ENCODE data around the gene FOXA3. TPM values are rescaled to one million over a fixed set of nuclear protein-coding genes. Genes with fewer than 3 reads are reported as not detected.

The FOXA3 gene
- polyA plus RNA-seq, 2 of the 4 experiments (the other 2 are of a cell fraction) = 1.6 to 5.3 TPM

DNA sequence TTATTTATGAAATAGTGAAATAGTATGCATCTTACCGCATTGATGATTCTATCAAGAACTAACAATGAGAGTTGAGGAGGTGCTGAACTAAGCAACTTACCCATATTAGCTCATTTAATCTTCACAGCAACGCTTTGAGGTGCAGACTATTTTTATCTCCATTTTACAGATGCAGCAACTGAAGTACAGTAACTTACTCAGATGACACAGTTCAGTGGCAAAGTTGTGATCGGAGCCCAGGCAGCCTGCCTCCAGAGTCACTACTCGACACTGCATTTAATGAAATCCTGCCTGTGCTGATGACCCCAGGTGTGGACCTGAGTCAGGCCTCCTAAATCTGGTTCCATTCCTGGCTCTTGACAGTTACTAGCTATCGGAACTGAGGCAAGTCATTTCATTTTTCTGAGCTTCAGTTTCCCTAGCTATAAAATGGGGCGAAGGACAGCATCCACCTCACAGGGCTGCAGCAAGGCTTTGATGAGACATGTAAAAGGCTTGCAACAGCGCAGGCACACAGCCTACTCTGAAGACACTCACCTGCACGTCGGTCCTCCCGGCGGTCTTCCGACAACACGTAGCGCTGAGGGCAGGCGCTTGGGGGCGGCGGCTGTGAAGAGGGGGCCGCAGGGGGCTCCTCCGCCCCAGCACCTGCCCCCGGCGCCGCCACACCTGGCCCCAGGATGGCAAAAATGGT is 36.8 kb downstream of the FOXA3 start (continued):
- TF ChIP-seq, protein P1, sequence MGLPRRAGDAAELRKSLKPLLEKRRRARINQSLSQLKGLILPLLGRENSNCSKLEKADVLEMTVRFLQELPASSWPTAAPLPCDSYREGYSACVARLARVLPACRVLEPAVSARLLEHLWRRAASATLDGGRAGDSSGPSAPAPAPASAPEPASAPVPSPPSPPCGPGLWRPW (IDR thresholded peaks at IDR 0.05) = no peak
- TF ChIP-seq RARB (CRISPR knock-in tag; IDR thresholded peaks at IDR 0.05) (no peak), RFX5 (IDR thresholded peaks at IDR 0.05) (no peak), MAFK (IDR thresholded peaks at IDR 0.05; ENCODE audit: partially characterized antibody) (no peak)

DNA sequence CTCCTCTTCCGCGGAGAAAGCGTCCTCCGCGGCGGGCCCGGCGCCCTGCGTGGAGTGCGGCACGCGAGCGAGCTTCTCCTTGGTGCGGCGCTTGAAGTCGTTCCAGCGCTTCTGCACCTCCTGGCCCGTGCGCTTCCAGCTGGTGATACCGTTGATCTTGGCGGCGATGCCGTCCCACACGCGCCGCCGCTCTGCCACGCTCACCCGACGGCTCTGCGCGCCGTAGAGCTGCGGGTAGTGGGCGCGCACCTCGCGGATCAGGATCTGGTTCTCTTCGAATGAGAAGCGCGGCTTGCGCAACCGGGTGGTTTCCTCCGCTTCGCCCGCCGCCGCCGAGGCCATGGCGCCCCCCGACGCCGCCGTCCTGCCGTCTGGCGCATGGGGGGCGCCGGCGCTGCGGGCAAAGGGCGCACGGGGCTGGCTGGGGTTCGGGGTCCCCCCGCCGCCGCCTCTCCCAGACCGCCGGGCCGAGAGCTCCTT is 37.3 kb downstream of the FOXA3 start:
- Histone ChIP-seq H3K4me1 (peaks cover 17% of the 10 kb centered on the region), H3K4me3 (peak overlapping the region; percentile 78), H3K27ac (peak overlapping the region; percentile 89 to 93), H3K4me2 (peak overlapping the region; percentile 97), H3K9me3 (no peaks in the 10 kb centered on the region)
- DNase-seq (ENCODE audit: low read depth in 1 of 2, low spot score in 1 of 2) = no peak
- FAIRE-seq = no peak
- ChIA-PET POLR2A (interaction anchor here (1.8 kb wide), 1 partner anchor 51 kb away, joined by 9 read pairs; no protein-coding TSS in a partner anchor), CTCF (interaction anchor here (1.1 to 5.2 kb wide), 11 partner anchors 9 to 176 kb away, joined by 3 to 29 read pairs (median 10); partner anchors contain the start of genes FOXA3, IRF2BP1, NANOS2 and SYMPK)
- 85% methylated on average over 45 of the region's 69 CpGs for WGBS (ENCODE audit: missing lambda C conversion rate)
- TF ChIP-seq HOXB5 (CRISPR knock-in tag; IDR thresholded peaks at IDR 0.05) = no peak
- TF ChIP-seq CEBPB (IDR thresholded peaks at IDR 0.05) = peak; percentile 61 to 74; a peak in 2 of 4 replicates
- no peak for ATAC-seq

DNA sequence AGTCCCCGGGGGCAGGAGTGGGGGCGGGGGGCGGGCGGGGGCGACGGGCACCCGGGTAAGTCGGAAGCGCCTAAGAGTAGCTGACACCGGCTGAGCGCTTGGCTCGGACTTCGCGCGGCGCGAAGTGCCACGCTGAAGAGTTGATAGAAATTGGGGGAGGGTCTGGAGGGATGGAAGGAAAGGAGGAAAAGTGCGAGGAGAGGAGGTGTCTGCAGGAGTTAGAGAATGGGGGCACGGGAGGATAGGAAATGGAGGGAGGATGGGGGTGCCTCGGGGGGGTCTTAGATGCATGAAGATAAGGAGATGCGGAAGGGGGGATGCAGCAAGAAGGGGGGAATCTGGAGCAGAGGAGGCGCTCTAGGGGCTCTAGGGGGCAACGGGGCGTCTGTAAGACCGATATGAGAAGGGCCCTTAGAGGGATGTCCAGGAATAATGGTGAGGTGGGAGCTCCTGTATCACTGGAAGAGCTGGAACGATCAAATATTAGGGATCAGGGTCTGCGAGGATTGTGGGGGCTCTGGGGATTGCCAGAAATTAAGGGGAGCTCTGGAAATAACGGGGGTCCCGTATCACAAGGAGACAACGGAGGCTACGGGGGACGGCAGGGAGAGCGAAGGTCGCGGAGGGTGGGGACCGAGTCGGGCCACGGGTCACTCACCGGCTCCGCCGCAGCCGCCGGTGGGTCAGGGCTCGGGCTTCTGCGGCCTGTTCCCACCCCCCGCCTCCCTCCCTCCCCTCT is 38.0 kb downstream of the FOXA3 start, which contains the start of gene MYPOP:
Gene MYPOP (minus strand): TSS at position 702 of the 739 bp plus-strand sequence. CDS start 840 bp downstream, outside the sequence.
- Histone ChIP-seq H3K4me1 (peaks cover 17% of the 10 kb centered on the region), H3K4me2 (peak within 1 kb of the TSS; percentile 97), H3K9me3 (no peaks in the 10 kb centered on the region), H3K27ac (peak within 1 kb of the TSS; percentile 89 to 93), H3K4me3 (peak within 1 kb of the TSS; percentile 78)
- POLR2A ChIA-PET = interaction anchor here (0.7 to 1.8 kb wide), 10 partner anchors 11 to 167 kb away, joined by 3 to 23 read pairs (median 4); partner anchors contain the start of genes CCDC61, IRF2BP1, NOVA2 and SYMPK
- peak; percentile 6 to 28; a peak in 4 of 6 replicates for ATAC-seq
- TF ChIP-seq ESRRA (IDR thresholded peaks at IDR 0.05; ENCODE audit: borderline replicate concordance, low read length) (no peak), FOSL2 (IDR thresholded peaks at IDR 0.05) (no peak), FOSL2 (CRISPR knock-in tag; IDR thresholded peaks at IDR 0.05) (no peak), EHF (CRISPR knock-in tag; IDR thresholded peaks at IDR 0.05) (no peak), KDM1A (IDR thresholded peaks at IDR 0.05; ENCODE audit: low read depth) (no peak), HEYL (CRISPR knock-in tag; IDR thresholded peaks at IDR 0.05) (no peak), POLR2A (IDR thresholded peaks at IDR 0.05; ENCODE audit: low read length) (peak; percentile 74), JUN (IDR thresholded peaks at IDR 0.05) (peak in 1 of 2 experiments; percentile 34; a peak in 1 of 5 replicates), RAD21 (conservative IDR thresholded peaks at IDR 0.05 in 1 of 2, IDR thresholded peaks at IDR 0.05 in 1 of 2) (no peak), HOXB5 (CRISPR knock-in tag; IDR thresholded peaks at IDR 0.05) (no peak), MAZ (IDR thresholded peaks at IDR 0.05; ENCODE audit: borderline replicate concordance, low read depth, low read length) (no peak), CHD2 (IDR thresholded peaks at IDR 0.05; ENCODE audit: low read length, partially characterized antibody) (no peak)
- TF ChIP-seq, protein P2, sequence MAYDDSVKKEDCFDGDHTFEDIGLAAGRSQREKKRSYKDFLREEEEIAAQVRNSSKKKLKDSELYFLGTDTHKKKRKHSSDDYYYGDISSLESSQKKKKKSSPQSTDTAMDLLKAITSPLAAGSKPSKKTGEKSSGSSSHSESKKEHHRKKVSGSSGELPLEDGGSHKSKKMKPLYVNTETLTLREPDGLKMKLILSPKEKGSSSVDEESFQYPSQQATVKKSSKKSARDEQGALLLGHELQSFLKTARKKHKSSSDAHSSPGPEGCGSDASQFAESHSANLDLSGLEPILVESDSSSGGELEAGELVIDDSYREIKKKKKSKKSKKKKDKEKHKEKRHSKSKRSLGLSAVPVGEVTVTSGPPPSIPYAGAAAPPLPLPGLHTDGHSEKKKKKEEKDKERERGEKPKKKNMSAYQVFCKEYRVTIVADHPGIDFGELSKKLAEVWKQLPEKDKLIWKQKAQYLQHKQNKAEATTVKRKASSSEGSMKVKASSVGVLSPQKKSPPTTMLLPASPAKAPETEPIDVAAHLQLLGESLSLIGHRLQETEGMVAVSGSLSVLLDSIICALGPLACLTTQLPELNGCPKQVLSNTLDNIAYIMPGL (CRISPR knock-in tag; IDR thresholded peaks at IDR 0.05; ENCODE audit: borderline replicate concordance) = no peak
- TF ChIP-seq, protein P3, sequence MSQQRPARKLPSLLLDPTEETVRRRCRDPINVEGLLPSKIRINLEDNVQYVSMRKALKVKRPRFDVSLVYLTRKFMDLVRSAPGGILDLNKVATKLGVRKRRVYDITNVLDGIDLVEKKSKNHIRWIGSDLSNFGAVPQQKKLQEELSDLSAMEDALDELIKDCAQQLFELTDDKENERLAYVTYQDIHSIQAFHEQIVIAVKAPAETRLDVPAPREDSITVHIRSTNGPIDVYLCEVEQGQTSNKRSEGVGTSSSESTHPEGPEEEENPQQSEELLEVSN (IDR thresholded peaks at IDR 0.05; ENCODE audit: borderline replicate concordance, low read depth) = no peak
- TF ChIP-seq, protein P4, sequence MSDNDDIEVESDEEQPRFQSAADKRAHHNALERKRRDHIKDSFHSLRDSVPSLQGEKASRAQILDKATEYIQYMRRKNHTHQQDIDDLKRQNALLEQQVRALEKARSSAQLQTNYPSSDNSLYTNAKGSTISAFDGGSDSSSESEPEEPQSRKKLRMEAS (IDR thresholded peaks at IDR 0.05) = 0 out of 2 replicates have a peak, but pooled peaks have one; percentile 12
- TF ChIP-seq, protein P1 (IDR thresholded peaks at IDR 0.05) = no peak
- TF ChIP-seq, protein P5, sequence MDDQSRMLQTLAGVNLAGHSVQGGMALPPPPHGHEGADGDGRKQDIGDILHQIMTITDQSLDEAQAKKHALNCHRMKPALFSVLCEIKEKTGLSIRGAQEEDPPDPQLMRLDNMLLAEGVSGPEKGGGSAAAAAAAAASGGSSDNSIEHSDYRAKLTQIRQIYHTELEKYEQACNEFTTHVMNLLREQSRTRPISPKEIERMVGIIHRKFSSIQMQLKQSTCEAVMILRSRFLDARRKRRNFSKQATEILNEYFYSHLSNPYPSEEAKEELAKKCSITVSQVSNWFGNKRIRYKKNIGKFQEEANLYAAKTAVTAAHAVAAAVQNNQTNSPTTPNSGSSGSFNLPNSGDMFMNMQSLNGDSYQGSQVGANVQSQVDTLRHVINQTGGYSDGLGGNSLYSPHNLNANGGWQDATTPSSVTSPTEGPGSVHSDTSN (IDR thresholded peaks at IDR 0.05) = no peak
- DNase-seq (ENCODE audit: low read depth in 1 of 2, low spot score in 1 of 2) = no peak
- FAIRE-seq = no peak
- 3% methylated on average over 36 of the region's 47 CpGs for WGBS (ENCODE audit: missing lambda C conversion rate)
- CTCF ChIA-PET = interaction anchor here (1.0 to 5.2 kb wide), 14 partner anchors 9 to 175 kb away, joined by 3 to 29 read pairs (median 6); partner anchors contain the start of genes CCDC61, FOXA3, IRF2BP1 and NANOS2
